GM19467 (cell line): ENCODE data around the gene CDCA4.

Source experiments
- ATAC-seq: cut with Tn5 transposase; IDR thresholded peaks from one replicate; pipeline ENCODE4 v1.9.1; 2021; ENCODE audit warnings: mild to moderate bottlenecking, moderate library complexity; ENCODE audit not compliant: unreplicated experiment

Gene CDCA4

GRCh38 chr14:104996032-104996431 is 24.9 kb downstream of the CDCA4 start:
- no peak for ATAC-seq

- no peak for ATAC-seq
Measured at GRCh38 chr14:104994978-104995377, 25.9 kb downstream of the CDCA4 start.

GRCh38 chr14:104993808-104994591 is 26.9 kb downstream of the CDCA4 start:
- no peak for ATAC-seq

GRCh38 chr14:104993306-104993705 is 27.6 kb downstream of the CDCA4 start:
- no peak for ATAC-seq

- no peak for ATAC-seq
Measured at GRCh38 chr14:104992501-104992900, 28.4 kb downstream of the CDCA4 start.

- ATAC-seq = no peak
Measured at GRCh38 chr14:104991896-104992230, 29.0 kb downstream of the CDCA4 start.

- ATAC-seq = no peak
Measured at GRCh38 chr14:104989951-104990303, 31.0 kb downstream of the CDCA4 start.

- ATAC-seq = no peak
Measured at GRCh38 chr14:104989236-104989950, 31.5 kb downstream of the CDCA4 start.

GRCh38 chr14:104986487-104987164 is 34.3 kb downstream of the CDCA4 start:
- no peak for ATAC-seq

- ATAC-seq = peak; percentile 87
Measured at GRCh38 chr14:104985675-104986486, 35.0 kb downstream of the CDCA4 start, which contains the start of gene CLBA1. Gene CLBA1, plus strand, starts transcription at chr14:104985788. Its CDS starts 644 bp downstream, at chr14:104986432.

- no peak for ATAC-seq
Measured at GRCh38 chr14:104984056-104984894, 36.6 kb downstream of the CDCA4 start.

- no peak for ATAC-seq
Measured at GRCh38 chr14:104983231-104983721, 37.6 kb downstream of the CDCA4 start.

GRCh38 chr14:104982548-104983230 is 38.2 kb downstream of the CDCA4 start:
- ATAC-seq = no peak

GRCh38 chr14:104981699-104982541 is 39.0 kb downstream of the CDCA4 start:
- ATAC-seq = no peak

- no peak for ATAC-seq
Measured at GRCh38 chr14:104980611-104981531, 40.0 kb downstream of the CDCA4 start.

GRCh38 chr14:104979758-104980610 is 40.9 kb downstream of the CDCA4 start:
- ATAC-seq = no peak
